Gastroesophageal sphincter (tissue), 3 donors: ENCODE data around the gene PID1.

ENCODE experiments used
- EP300 ChIP-seq: sonication (generic); formaldehyde crosslinking; IDR thresholded peaks from one replicate; pipeline ENCODE4 v1.6.1; 2017; ENCODE audit warnings: antibody characterized with exemption, mild to moderate bottlenecking
- POLR2A ChIP-seq, 2 donors: fragments of 450-650 bp; IDR thresholded peaks; one replicate each; pipeline ENCODE4 v1.6.1; 2017; ENCODE audit warnings: antibody characterized with exemption in 2 of 2, mild to moderate bottlenecking in 2 of 2, moderate library complexity in 1 of 2
- POLR2AphosphoS5 ChIP-seq: sonication (generic); formaldehyde crosslinking; IDR thresholded peaks from one replicate; pipeline ENCODE4 v1.6.1; 2017; ENCODE audit warnings: antibody characterized with exemption
- TF ChIP-seq, protein P1 (sequence below), 4 experiments: fragments of 200-600 bp in 2 of 4; fragments of 450-650 bp in 2 of 4; sonication (generic) in 1 of 4; IDR thresholded peaks; one replicate each; pipeline ENCODE4 v1.5.1; 2017 to 2019; ENCODE audit warnings: antibody characterized with exemption in 4 of 4, mild to moderate bottlenecking in 2 of 4, moderate library complexity in 2 of 4

GRCh38 chr2:229073935-229074334 is 197.2 kb downstream of the PID1 start:
- TF ChIP-seq POLR2A (IDR thresholded peaks at IDR 0.05) (no peak), EP300 (no peak), POLR2AphosphoS5 (no peak)
- TF ChIP-seq, protein P1, sequence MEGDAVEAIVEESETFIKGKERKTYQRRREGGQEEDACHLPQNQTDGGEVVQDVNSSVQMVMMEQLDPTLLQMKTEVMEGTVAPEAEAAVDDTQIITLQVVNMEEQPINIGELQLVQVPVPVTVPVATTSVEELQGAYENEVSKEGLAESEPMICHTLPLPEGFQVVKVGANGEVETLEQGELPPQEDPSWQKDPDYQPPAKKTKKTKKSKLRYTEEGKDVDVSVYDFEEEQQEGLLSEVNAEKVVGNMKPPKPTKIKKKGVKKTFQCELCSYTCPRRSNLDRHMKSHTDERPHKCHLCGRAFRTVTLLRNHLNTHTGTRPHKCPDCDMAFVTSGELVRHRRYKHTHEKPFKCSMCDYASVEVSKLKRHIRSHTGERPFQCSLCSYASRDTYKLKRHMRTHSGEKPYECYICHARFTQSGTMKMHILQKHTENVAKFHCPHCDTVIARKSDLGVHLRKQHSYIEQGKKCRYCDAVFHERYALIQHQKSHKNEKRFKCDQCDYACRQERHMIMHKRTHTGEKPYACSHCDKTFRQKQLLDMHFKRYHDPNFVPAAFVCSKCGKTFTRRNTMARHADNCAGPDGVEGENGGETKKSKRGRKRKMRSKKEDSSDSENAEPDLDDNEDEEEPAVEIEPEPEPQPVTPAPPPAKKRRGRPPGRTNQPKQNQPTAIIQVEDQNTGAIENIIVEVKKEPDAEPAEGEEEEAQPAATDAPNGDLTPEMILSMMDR (IDR thresholded peaks at IDR 0.05) = no peak
